ENCODE data around the gene OR6C2. TPM values are rescaled to one million over a fixed set of nuclear protein-coding genes. Genes with fewer than 3 reads are reported as not detected.
"Not testable (repeated sequence)": the region's sequence is repeated elsewhere in the genome, so short reads cannot be mapped to it uniquely, and the experiment has no call there.

Gene OR6C2
- total and polyA plus RNA-seq, 2 experiments from 2014 or later, result not detected

- no peaks in the 10 kb centered on the region for H3K79me2 ChIP-seq
- H3K9me3 ChIP-seq (ENCODE audit: low read depth), result no peaks in the 10 kb centered on the region
- no peaks in the 10 kb centered on the region for H3K27me3 ChIP-seq
- no peaks in the 10 kb centered on the region for H4K20me1 ChIP-seq (ENCODE audit: insufficient read depth, poor library complexity, severe bottlenecking)
- TF ChIP-seq EZH2 (IDR thresholded peaks at IDR 0.05; ENCODE audit: borderline replicate concordance) (no peak), EZH2phosphoT487 (IDR thresholded peaks at IDR 0.05; ENCODE audit: low read depth, severe bottlenecking, unreplicated experiment) (no peak), CTCF (IDR thresholded peaks at IDR 0.05; ENCODE audit: poor library complexity) (no peak)
- H3K27ac ChIP-seq, result no peak overlapping the region
- DNase-seq (ENCODE audit: low spot score), result no peak
- no peaks in the 10 kb centered on the region for H3K4me1 ChIP-seq (ENCODE audit: insufficient read depth)
- no peak overlapping the region for H3K4me2 ChIP-seq
- H3K36me3 ChIP-seq (replicated peaks; ENCODE audit: insufficient read depth, low read depth), result no peaks in the 10 kb centered on the region
- 92% methylated on average over 1 of the region's 1 CpG for WGBS (ENCODE audit: low lambda C conversion rate, missing lambda C conversion rate)
- H2AFZ ChIP-seq, result no peak overlapping the region
- no peak overlapping the region for H3K4me3 ChIP-seq
- H3K9me2 ChIP-seq (replicated peaks; ENCODE audit: insufficient read depth), result no peaks in the 10 kb centered on the region
These were observed 1.5 kb downstream of the OR6C2 start for GRCh38 chr12:55445357-55445756.

DNA sequence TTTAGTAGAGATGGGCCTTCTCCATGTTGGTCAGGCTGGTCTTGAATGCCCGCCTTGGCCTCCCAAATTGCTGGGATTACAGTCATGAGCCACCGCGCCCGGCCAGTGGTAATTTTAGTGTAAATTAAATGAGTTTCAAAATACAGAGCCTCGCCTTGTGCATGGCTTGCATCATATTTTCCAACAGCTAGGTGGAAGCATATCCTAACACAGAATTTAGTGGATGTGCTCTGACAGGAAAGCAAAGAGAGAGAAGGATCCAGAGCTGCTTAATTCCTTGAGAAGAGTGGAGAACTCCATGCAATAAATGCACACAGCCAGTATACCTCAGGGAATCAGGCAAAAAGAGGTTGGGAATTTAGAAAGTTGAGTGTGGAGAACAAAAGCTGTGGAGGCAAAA lies 2.5 kb downstream of the OR6C2 start:
- Histone ChIP-seq H3K27me3 (no peaks in the 10 kb centered on the region), H3K79me2 (no peaks in the 10 kb centered on the region), H2AFZ (no peak overlapping the region), H3K9me2 (replicated peaks; ENCODE audit: insufficient read depth) (no peaks in the 10 kb centered on the region), H3K36me3 (replicated peaks; ENCODE audit: insufficient read depth, low read depth) (no peaks in the 10 kb centered on the region), H3K4me1 (ENCODE audit: insufficient read depth) (no peaks in the 10 kb centered on the region), H3K9me3 (ENCODE audit: low read depth) (no peaks in the 10 kb centered on the region), H3K4me3 (no peak overlapping the region), H4K20me1 (ENCODE audit: insufficient read depth, poor library complexity, severe bottlenecking) (no peaks in the 10 kb centered on the region), H3K27ac (no peak overlapping the region), H3K4me2 (no peak overlapping the region)
- WGBS (ENCODE audit: low lambda C conversion rate, missing lambda C conversion rate), result 86% methylated on average over 5 of the region's 5 CpGs
- peak; percentile 12 for DNase-seq (ENCODE audit: low spot score)
- TF ChIP-seq CTCF (IDR thresholded peaks at IDR 0.05; ENCODE audit: poor library complexity), result peak; percentile 40
- no peak for TF ChIP-seq EZH2 (IDR thresholded peaks at IDR 0.05; ENCODE audit: borderline replicate concordance)

- Histone ChIP-seq H3K27me3 (no peaks in the 10 kb centered on the region), H3K36me3 (replicated peaks; ENCODE audit: insufficient read depth, low read depth) (no peaks in the 10 kb centered on the region)
These were observed 4.9 kb downstream of the OR6C2 start for GRCh38 chr12:55448825-55449224.

DNA sequence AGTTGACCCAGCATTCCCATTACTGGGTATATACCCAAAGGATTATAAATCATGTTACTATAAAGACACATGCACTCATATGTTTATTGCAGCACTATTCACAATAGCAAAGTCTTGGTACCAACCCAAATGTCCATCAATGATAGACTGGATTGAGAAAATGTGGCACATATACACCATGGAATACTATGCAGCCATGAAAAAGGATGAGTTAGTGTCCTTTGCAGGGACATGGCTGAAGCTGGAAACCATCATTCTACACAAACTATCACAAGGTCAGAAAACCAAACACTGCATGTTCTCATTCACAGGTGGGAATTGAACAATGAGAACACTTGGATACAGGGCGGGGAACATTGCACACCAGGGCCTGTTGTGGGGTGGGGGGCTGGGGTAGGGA lies 21.1 kb downstream of the OR6C2 start:
- not testable (repeated sequence) for H3K4me3 ChIP-seq; H3K9me2 ChIP-seq (replicated peaks; ENCODE audit: insufficient read depth); H3K4me1 ChIP-seq (ENCODE audit: insufficient read depth); H2AFZ ChIP-seq; H3K4me2 ChIP-seq; DNase-seq (ENCODE audit: low spot score); H3K36me3 ChIP-seq (replicated peaks; ENCODE audit: insufficient read depth, low read depth); H3K79me2 ChIP-seq; H3K9me3 ChIP-seq (ENCODE audit: low read depth); H3K27ac ChIP-seq; H4K20me1 ChIP-seq (ENCODE audit: insufficient read depth, poor library complexity, severe bottlenecking); H3K27me3 ChIP-seq
- whole genome bisulfite sequencing (ENCODE audit: low lambda C conversion rate, missing lambda C conversion rate), result 92% methylated on average over 1 of the region's 1 CpG

More at GRCh38 chr12:55448825-55449224, 4.9 kb downstream of the OR6C2 start:
- Histone ChIP-seq H3K9me2 (replicated peaks; ENCODE audit: insufficient read depth) (no peaks in the 10 kb centered on the region), H3K4me2 (no peak overlapping the region), H3K4me3 (no peak overlapping the region), H2AFZ (no peak overlapping the region), H4K20me1 (ENCODE audit: insufficient read depth, poor library complexity, severe bottlenecking) (no peaks in the 10 kb centered on the region), H3K4me1 (ENCODE audit: insufficient read depth) (no peaks in the 10 kb centered on the region), H3K9me3 (ENCODE audit: low read depth) (no peaks in the 10 kb centered on the region), H3K27ac (no peak overlapping the region), H3K79me2 (no peaks in the 10 kb centered on the region)
- TF ChIP-seq EZH2phosphoT487 (IDR thresholded peaks at IDR 0.05; ENCODE audit: low read depth, severe bottlenecking, unreplicated experiment) (no peak), CTCF (IDR thresholded peaks at IDR 0.05; ENCODE audit: poor library complexity) (no peak), EZH2 (IDR thresholded peaks at IDR 0.05; ENCODE audit: borderline replicate concordance) (no peak)
- no peak for DNase-seq (ENCODE audit: low spot score)

Measured in hepatocyte (in vitro differentiated cells).